GM23338 (cell line): Measurements from ENCODE around the gene NOXA1.

Source experiments
- CREB1 ChIP-seq: fragments of 250-450 bp; sonication (Bioruptor Pico); IDR thresholded peaks from 2 replicates; pipeline ENCODE4 v1.5.0; 2020; ENCODE audit warnings: low read depth, mild to moderate bottlenecking, moderate library complexity
- CTCF ChIP-seq, 2 experiments: fragments of 200-600 bp in 1 of 2; sonication (generic) in 1 of 2; conservative IDR thresholded peaks; 2 replicates each; pipeline versions ENCODE4 v1.5.1 to v1.6.1; 2016 to 2017; ENCODE audit warnings: antibody characterized with exemption in 2 of 2, low read depth in 2 of 2, mild to moderate bottlenecking in 2 of 2, moderate library complexity in 1 of 2
- EZH2phosphoT487 ChIP-seq: fragments of 200-600 bp; sonication (generic); IDR thresholded peaks from one replicate; pipeline ENCODE4 v1.8.1; 2018; ENCODE audit warnings: antibody characterized with exemption; ENCODE audit not compliant: unreplicated experiment
- TF ChIP-seq, protein P1 (sequence below): fragments of 250-450 bp; sonication (Bioruptor Pico); IDR thresholded peaks from 2 replicates; pipeline ENCODE4 v1.5.0; 2020; ENCODE audit warnings: mild to moderate bottlenecking, moderate library complexity

DNA sequence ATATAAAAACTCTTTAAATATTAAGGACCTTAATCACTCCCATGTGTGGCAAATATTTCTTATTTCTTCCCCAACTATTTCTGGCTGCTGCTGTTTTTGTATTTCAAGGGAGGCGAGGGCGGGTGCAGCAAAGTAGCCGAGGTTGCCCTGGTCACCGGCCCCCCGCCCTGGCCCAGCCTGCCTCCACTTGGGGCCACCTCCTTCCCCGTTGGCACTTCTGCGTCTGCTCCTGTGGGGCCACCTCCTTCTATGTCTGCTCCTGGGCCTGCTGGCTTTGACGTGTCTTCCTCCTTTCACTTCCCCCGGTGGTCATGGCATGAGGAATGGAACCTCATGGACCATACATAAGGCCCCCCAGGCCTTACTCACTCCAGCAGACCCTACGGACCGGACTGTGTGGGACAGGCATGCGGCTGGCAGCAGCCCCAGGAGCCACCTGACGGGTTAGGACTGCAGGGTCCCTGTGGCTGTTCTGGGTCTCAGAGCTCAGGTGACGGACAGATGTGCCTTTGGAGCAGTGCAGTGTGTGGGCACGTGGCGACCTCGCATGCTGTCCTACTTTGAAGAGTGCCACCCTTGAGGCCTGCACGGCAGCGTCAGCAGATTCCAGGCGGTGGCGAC, 23.8 kb downstream of the NOXA1 start:
- no peak for TF ChIP-seq CTCF (conservative IDR thresholded peaks at IDR 0.05; ENCODE audit: low read depth in 2 of 2)
- TF ChIP-seq, protein P1, sequence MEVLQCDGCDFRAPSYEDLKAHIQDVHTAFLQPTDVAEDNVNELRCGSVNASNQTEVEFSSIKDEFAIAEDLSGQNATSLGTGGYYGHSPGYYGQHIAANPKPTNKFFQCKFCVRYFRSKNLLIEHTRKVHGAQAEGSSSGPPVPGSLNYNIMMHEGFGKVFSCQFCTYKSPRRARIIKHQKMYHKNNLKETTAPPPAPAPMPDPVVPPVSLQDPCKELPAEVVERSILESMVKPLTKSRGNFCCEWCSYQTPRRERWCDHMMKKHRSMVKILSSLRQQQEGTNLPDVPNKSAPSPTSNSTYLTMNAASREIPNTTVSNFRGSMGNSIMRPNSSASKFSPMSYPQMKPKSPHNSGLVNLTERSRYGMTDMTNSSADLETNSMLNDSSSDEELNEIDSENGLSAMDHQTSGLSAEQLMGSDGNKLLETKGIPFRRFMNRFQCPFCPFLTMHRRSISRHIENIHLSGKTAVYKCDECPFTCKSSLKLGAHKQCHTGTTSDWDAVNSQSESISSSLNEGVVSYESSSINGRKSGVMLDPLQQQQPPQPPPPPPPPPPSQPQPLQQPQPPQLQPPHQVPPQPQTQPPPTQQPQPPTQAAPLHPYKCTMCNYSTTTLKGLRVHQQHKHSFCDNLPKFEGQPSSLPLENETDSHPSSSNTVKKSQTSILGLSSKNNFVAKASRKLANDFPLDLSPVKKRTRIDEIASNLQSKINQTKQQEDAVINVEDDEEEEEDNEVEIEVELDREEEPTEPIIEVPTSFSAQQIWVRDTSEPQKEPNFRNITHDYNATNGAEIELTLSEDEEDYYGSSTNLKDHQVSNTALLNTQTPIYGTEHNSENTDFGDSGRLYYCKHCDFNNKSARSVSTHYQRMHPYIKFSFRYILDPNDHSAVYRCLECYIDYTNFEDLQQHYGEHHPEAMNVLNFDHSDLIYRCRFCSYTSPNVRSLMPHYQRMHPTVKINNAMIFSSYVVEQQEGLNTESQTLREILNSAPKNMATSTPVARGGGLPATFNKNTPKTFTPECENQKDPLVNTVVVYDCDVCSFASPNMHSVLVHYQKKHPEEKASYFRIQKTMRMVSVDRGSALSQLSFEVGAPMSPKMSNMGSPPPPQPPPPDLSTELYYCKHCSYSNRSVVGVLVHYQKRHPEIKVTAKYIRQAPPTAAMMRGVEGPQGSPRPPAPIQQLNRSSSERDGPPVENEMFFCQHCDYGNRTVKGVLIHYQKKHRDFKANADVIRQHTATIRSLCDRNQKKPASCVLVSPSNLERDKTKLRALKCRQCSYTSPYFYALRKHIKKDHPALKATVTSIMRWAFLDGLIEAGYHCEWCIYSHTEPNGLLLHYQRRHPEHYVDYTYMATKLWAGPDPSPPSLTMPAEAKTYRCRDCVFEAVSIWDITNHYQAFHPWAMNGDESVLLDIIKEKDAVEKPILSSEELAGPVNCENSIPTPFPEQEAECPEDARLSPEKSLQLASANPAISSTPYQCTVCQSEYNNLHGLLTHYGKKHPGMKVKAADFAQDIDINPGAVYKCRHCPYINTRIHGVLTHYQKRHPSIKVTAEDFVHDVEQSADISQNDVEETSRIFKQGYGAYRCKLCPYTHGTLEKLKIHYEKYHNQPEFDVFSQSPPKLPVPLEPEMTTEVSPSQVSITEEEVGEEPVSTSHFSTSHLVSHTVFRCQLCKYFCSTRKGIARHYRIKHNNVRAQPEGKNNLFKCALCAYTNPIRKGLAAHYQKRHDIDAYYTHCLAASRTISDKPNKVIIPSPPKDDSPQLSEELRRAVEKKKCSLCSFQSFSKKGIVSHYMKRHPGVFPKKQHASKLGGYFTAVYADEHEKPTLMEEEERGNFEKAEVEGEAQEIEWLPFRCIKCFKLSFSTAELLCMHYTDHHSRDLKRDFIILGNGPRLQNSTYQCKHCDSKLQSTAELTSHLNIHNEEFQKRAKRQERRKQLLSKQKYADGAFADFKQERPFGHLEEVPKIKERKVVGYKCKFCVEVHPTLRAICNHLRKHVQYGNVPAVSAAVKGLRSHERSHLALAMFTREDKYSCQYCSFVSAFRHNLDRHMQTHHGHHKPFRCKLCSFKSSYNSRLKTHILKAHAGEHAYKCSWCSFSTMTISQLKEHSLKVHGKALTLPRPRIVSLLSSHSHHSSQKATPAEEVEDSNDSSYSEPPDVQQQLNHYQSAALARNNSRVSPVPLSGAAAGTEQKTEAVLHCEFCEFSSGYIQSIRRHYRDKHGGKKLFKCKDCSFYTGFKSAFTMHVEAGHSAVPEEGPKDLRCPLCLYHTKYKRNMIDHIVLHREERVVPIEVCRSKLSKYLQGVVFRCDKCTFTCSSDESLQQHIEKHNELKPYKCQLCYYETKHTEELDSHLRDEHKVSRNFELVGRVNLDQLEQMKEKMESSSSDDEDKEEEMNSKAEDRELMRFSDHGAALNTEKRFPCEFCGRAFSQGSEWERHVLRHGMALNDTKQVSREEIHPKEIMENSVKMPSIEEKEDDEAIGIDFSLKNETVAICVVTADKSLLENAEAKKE (CRISPR knock-in tag): no peak
- TF ChIP-seq CREB1 (CRISPR knock-in tag): no peak
- TF ChIP-seq EZH2phosphoT487: no peak
